Parathyroid adenoma (tissue), 2 donors: ENCODE data around the gene RGL2.

Experiments
- H2AFZ ChIP-seq: fragments of 300-600 bp; sonication (generic); one replicate; pipeline ENCODE4 v1.7.0; 2017; ENCODE audit warnings: antibody characterized with exemption, mild to moderate bottlenecking
- H3K27ac ChIP-seq: fragments of 300-600 bp; sonication (generic); one replicate; pipeline ENCODE4 v1.7.0; 2017
- H3K27me3 ChIP-seq: fragments of 300-600 bp; sonication (generic); one replicate; pipeline ENCODE4 v1.7.0; 2017; ENCODE audit warnings: low read length; ENCODE audit not compliant: control insufficient read depth, insufficient read depth
- H3K36me3 ChIP-seq: fragments of 300-600 bp; sonication (generic); one replicate; pipeline ENCODE4 v1.7.0; 2017; ENCODE audit warnings: low read length; ENCODE audit not compliant: control insufficient read depth, insufficient read depth
- H3K4me1 ChIP-seq: fragments of 300-600 bp; sonication (generic); one replicate; pipeline ENCODE4 v1.7.0; 2017; ENCODE audit warnings: control low read depth
- H3K4me2 ChIP-seq: fragments of 300-600 bp; sonication (generic); one replicate; pipeline ENCODE4 v1.7.0; 2017; ENCODE audit warnings: low read length
- H3K4me3 ChIP-seq: fragments of 300-600 bp; sonication (generic); one replicate; pipeline ENCODE4 v1.7.0; 2017; ENCODE audit warnings: low read depth, low read length
- H3K79me2 ChIP-seq: fragments of 300-600 bp; sonication (generic); one replicate; pipeline ENCODE4 v1.7.0; 2017; ENCODE audit warnings: control low read depth
- H3K9ac ChIP-seq: fragments of 300-600 bp; sonication (generic); one replicate; pipeline ENCODE4 v1.7.0; 2017; ENCODE audit warnings: mild to moderate bottlenecking
- H3K9me3 ChIP-seq: fragments of 300-600 bp; sonication (generic); one replicate; pipeline ENCODE4 v1.7.0; 2017; ENCODE audit warnings: low read length; ENCODE audit not compliant: control insufficient read depth
- CTCF ChIP-seq: fragments of 300-600 bp; sonication (generic); IDR thresholded peaks from one replicate; pipeline ENCODE4 v1.7.0; 2017; ENCODE audit warnings: antibody characterized with exemption, mild to moderate bottlenecking
- donor health status: primary hyperparathyroidism.

RGL2 gene

GRCh38 chr6:33241968-33242367 is 56.8 kb downstream of the RGL2 start:
- Histone ChIP-seq H3K9me3 (no peaks in the 10 kb centered on the region), H3K36me3 (no peaks in the 10 kb centered on the region), H3K4me1 (no peaks in the 10 kb centered on the region), H2AFZ (no peak overlapping the region), H3K9ac (no peak overlapping the region), H3K27ac (no peak overlapping the region), H3K4me3 (no peak overlapping the region), H3K79me2 (no peaks in the 10 kb centered on the region), H3K27me3 (no peaks in the 10 kb centered on the region), H3K4me2 (no peak overlapping the region)
- no peak for TF ChIP-seq CTCF
